ENCODE results near the gene ME3. TPM values are rescaled to one million over a fixed set of nuclear protein-coding genes. Genes with fewer than 3 reads are reported as not detected.

ME3 gene
- total RNA-seq, 1 experiment from 2014 or later: 14.2 TPM

DNA sequence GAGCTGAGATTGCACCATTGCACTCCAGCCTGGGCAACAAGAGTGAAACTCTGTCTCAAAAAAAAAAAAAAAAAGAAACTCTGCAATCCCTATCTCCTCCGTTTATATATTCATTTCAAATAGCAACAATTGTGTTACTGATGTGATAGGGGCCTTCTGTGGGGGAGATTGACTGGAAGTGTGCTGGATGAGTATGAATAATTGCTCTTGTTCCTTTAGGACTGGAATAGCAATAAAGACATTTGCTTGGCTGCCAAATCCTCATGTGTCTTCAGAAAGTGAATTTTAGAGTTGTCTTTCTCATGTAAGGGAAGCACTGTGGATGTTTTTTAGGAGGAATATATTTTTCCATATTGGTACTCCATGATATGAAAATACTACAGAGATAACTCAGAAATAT, 21.1 kb upstream of the ME3 start:
- H3K27me3 Mint-ChIP-seq (ENCODE audit: unreplicated experiment): no peaks in the 10 kb centered on the region
- CTCF ChIA-PET: no interaction called here
- intact Hi-C loops (cut with micrococcal nuclease; ENCODE audit: unreplicated experiment): no loop called here
- TF ChIP-seq CTCF (IDR thresholded peaks at IDR 0.05; ENCODE audit: unreplicated experiment): no peak
- peaks cover 17% of the 10 kb centered on the region for H3K4me1 Mint-ChIP-seq (ENCODE audit: low read depth, unreplicated experiment)
- BruUV-seq (replicated peaks): no TSS peak
- no peaks in the 10 kb centered on the region for H3K36me3 Mint-ChIP-seq (ENCODE audit: insufficient read depth, unreplicated experiment)
- no peak for DNase-seq
- H3K9me3 Mint-ChIP-seq (ENCODE audit: low read depth, unreplicated experiment): no peaks in the 10 kb centered on the region
- H3K4me3 Mint-ChIP-seq (ENCODE audit: low read depth, unreplicated experiment): no peak overlapping the region
- no peak overlapping the region for H3K27ac Mint-ChIP-seq (ENCODE audit: unreplicated experiment)

DNA sequence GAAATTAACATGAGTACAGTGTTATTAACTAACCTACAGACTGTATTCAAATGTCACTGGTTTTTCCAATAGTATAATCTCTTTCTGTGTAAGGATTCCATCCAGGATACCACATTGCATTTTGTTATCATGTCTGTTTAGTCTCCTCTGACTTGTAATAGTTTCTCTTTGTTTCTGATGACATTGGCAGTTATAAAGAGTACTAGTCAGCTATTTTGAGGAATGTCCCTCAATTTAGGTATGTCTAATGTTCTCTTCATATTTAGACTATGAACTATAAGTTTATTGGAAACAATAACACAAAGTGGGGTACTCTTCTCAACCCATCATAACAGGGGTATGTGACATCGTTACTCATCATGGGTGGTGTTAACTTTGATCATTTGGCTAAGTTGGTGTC, 20.3 kb upstream of the ME3 start:
- Mint-ChIP-seq H3K9me3 (ENCODE audit: low read depth, unreplicated experiment) (no peaks in the 10 kb centered on the region), H3K27me3 (ENCODE audit: unreplicated experiment) (no peaks in the 10 kb centered on the region), H3K36me3 (ENCODE audit: insufficient read depth, unreplicated experiment) (no peaks in the 10 kb centered on the region), H3K4me1 (ENCODE audit: low read depth, unreplicated experiment) (peaks cover 21% of the 10 kb centered on the region), H3K27ac (ENCODE audit: unreplicated experiment) (no peak overlapping the region), H3K4me3 (ENCODE audit: low read depth, unreplicated experiment) (no peak overlapping the region)
- intact Hi-C loops (cut with micrococcal nuclease; ENCODE audit: unreplicated experiment): no loop called here
- TF ChIP-seq CTCF (IDR thresholded peaks at IDR 0.05; ENCODE audit: unreplicated experiment): no peak
- CTCF ChIA-PET: no interaction called here
- no TSS peak for BruUV-seq (replicated peaks)
- DNase-seq: no peak

GRCh38 chr11:86692317-86692716, 19.9 kb upstream of the ME3 start:
- no peak for DNase-seq
- H3K9me3 Mint-ChIP-seq (ENCODE audit: low read depth, unreplicated experiment): no peaks in the 10 kb centered on the region
- TF ChIP-seq CTCF (IDR thresholded peaks at IDR 0.05; ENCODE audit: unreplicated experiment): no peak
- no peaks in the 10 kb centered on the region for H3K27me3 Mint-ChIP-seq (ENCODE audit: unreplicated experiment)
- H3K27ac Mint-ChIP-seq (ENCODE audit: unreplicated experiment): no peak overlapping the region
- no peaks in the 10 kb centered on the region for H3K36me3 Mint-ChIP-seq (ENCODE audit: insufficient read depth, unreplicated experiment)
- no TSS peak for BruUV-seq (replicated peaks)
- intact Hi-C loops (cut with micrococcal nuclease; ENCODE audit: unreplicated experiment): no loop called here
- CTCF ChIA-PET: no interaction called here
- H3K4me3 Mint-ChIP-seq (ENCODE audit: low read depth, unreplicated experiment): no peak overlapping the region
- peaks cover 21% of the 10 kb centered on the region for H3K4me1 Mint-ChIP-seq (ENCODE audit: low read depth, unreplicated experiment)

GRCh38 chr11:86688398-86689179, 16.2 kb upstream of the ME3 start:
- BruUV-seq (replicated peaks): no TSS peak
- TF ChIP-seq CTCF (IDR thresholded peaks at IDR 0.05; ENCODE audit: unreplicated experiment): no peak
- Mint-ChIP-seq H3K27ac (ENCODE audit: unreplicated experiment) (no peak overlapping the region), H3K4me1 (ENCODE audit: low read depth, unreplicated experiment) (peaks cover 12% of the 10 kb centered on the region), H3K9me3 (ENCODE audit: low read depth, unreplicated experiment) (no peaks in the 10 kb centered on the region), H3K27me3 (ENCODE audit: unreplicated experiment) (no peaks in the 10 kb centered on the region), H3K36me3 (ENCODE audit: insufficient read depth, unreplicated experiment) (no peaks in the 10 kb centered on the region), H3K4me3 (ENCODE audit: low read depth, unreplicated experiment) (no peak overlapping the region)
- DNase-seq: no peak
- CTCF ChIA-PET: no interaction called here
- intact Hi-C loops (cut with micrococcal nuclease; ENCODE audit: unreplicated experiment): no loop called here
